Measurements from ENCODE around the gene NMT2.

GRCh38 chr10:15216700-15217099, 48.2 kb upstream of the NMT2 start:
- TF ChIP-seq RAD21 (IDR thresholded peaks at IDR 0.05; ENCODE audit: low read depth) (no peak), CTCF (IDR thresholded peaks at IDR 0.05 in 2 of 3, conservative IDR thresholded peaks at IDR 0.05 in 1 of 3; ENCODE audit: borderline replicate concordance in 1 of 3, insufficient read depth in 1 of 3, low read depth in 2 of 3, low read length in 2 of 3) (no peak)
